GM13976 (cell line): ENCODE results near the gene CYP4F8.
"Not testable (repeated sequence)": the region's sequence is repeated elsewhere in the genome, so short reads cannot be mapped to it uniquely, and the experiment has no call there.

Source experiments
- DNase-seq: peaks from one replicate; pipeline ENCODE4 v3.0.0; 2012; ENCODE audit warnings: low spot score
- CTCF ChIP-seq: IDR thresholded peaks from 2 replicates; pipeline ENCODE4 v1.5.1; 2012; ENCODE audit warnings: borderline replicate concordance, mild to moderate bottlenecking; ENCODE audit not compliant: insufficient read depth; ENCODE audit errors: extremely low read depth, missing control alignments, control extremely low read depth
- in situ Hi-C: fragments of 300-500 bp; cut with MboI; formaldehyde crosslinking; loops from one replicate; pipeline ENCODE4 v1.12.0; 2022; ENCODE audit warnings: low sequenced_read_pairs, mixed read lengths, inconsistent platforms; ENCODE audit not compliant: unreplicated experiment

CYP4F8 gene

GRCh38 chr19:15643387-15643786, 28.4 kb downstream of the CYP4F8 start:
- in situ Hi-C loops = loop anchor here (25.0 kb wide), 3 partner anchors 394 to 744 kb away; partner anchors contain the start of genes AP1M1 and FAM32A
- TF ChIP-seq CTCF = no peak
- DNase-seq = no peak

DNA sequence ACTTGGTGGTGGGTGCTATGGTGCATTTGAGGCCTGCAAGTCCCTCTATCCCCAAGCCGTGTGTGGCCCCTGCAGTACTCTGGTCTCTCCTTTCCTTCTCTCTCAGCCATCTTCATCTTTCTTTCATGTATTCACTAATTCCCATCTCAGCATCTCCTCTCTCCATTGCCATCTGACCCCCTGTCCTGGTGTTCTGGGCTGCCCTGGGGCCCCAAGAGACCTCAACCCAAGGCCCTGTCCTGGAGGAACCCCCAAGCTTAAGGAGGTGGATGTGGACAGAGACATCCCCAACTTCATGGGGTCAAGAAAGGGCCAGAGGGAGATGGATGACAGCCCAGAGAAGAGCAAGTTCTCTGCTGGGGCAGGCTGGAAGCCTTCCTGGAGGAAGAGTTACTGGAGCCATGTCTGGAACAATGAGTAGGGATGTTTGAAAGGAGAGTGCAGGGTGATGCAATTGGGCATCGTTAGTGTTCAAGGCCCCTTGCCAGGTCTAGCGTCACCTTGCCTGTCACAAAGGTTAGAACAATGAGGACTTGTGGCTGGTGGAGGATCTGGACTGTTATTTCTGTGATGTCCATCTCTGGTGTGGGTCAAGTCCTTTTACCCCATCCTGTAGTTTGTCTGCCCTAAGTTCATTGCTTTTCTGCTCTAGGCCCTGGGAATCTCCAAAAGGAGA, 29.2 kb downstream of the CYP4F8 start:
- in situ Hi-C loops = loop anchor here (25.0 kb wide), 3 partner anchors 393 to 743 kb away; partner anchors contain the start of genes AP1M1 and FAM32A

DNA sequence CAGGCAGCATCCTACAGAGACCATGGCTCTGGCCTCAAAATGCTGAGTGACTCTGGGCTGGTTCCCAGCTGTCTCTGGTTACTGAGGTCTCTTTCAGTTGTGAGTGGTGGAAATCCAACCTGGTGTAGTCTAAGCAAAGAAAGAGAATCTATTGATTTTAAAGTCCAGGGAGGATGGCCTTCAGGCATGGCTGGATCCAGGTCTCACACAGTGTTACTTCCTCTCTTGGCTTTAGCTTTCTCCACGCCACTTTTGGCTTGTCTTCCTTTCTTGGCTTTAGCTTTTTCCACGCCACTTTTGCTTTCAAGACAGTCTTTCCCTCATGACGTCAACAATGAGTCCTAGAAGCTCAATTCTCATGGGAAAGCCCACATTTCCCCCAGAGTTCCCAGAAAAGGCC, 29.8 kb downstream of the CYP4F8 start:
- DNase-seq = no peak
- in situ Hi-C loops = loop anchor here (25.0 kb wide), 3 partner anchors 392 to 742 kb away; partner anchors contain the start of genes AP1M1 and FAM32A
- no peak for TF ChIP-seq CTCF

More for the DNA sequence above, 29.2 kb downstream of the CYP4F8 start:
- TF ChIP-seq CTCF = no peak
- DNase-seq = no peak

GRCh38 chr19:15649526-15649925, 34.5 kb downstream of the CYP4F8 start:
- no peak for TF ChIP-seq CTCF
- DNase-seq = no peak
- in situ Hi-C loops = loop anchor here (25.0 kb wide), 3 partner anchors 388 to 738 kb away; partner anchors contain the start of genes AP1M1 and FAM32A

DNA sequence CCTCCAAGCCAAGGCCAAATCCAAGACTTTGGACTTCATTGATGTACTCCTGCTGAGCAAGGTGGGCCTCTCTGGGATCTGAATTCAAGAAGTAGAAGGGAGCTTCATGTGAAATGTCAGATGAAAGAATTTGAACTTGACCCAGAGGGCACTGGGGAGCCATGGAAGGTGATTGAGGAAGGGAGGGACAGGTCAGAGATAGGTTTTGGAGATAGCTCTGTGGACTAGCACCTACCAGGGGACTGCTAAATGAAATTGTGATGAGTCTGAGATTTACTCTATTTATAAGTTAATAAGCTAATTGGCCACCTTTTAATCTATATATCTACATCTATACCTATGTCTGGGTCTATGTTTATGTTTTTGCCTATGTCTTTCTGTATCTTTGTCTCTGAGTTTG, 35.1 kb downstream of the CYP4F8 start:
- DNase-seq, in situ Hi-C loops: not testable (repeated sequence)

DNA sequence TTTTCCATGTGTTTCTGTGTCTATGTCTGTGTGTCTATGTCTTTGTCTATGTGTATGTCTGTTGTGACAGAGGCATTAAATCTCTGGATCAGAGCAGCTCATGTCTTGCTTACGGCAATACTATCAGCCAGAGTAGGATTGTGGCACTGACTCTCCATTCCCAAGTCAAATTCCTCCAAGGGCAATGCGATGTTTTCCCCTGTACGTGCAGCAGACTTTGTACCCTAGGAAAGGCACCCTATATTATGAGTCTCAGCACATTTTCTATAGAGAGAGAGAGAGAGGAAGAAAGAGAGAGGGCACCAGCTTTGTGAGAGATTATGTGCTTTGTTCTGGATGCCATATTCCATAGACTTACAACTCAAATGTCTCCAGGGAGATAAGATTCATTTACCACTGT, 36.8 kb downstream of the CYP4F8 start:
- in situ Hi-C loops = no loop called here
- TF ChIP-seq CTCF = no peak
- no peak for DNase-seq

- DNase-seq = no peak
- no peak for TF ChIP-seq CTCF
- in situ Hi-C loops = no loop called here
Measured at GRCh38 chr19:15652559-15653278, 37.7 kb downstream of the CYP4F8 start.
